Adrenal gland (tissue), 12 donors: Measurements from ENCODE around the gene OPCML. TPM values are rescaled to one million over a fixed set of nuclear protein-coding genes. Genes with fewer than 3 reads are reported as not detected.

Experiments
- DNase-seq, 7 donors: peaks; one replicate each; pipeline ENCODE4 v3.0.0-alpha.2; 2019 to 2020
- H3K27ac ChIP-seq, 5 donors: fragments of 200-600 bp; sonication (generic) in 4 of 5; 1 replicate in 3 of 5; 2 replicates in 2 of 5; pipeline versions ENCODE4 v1.5.1 to v1.8.0; 2016 to 2020; ENCODE audit warnings: mild to moderate bottlenecking in 1 of 5
- H3K27me3 ChIP-seq: fragments of 200-600 bp; 2 replicates; pipeline ENCODE4 v1.8.0; 2021
- H3K36me3 ChIP-seq, 2 donors: fragments of 200-600 bp; replicated peaks in 1 of 2; 1 replicate in 1 of 2; 2 replicates in 1 of 2; pipeline versions ENCODE4 v1.5.1 to v1.8.0; 2018 to 2022
- H3K4me1 ChIP-seq, 2 donors: fragments of 200-600 bp; replicated peaks in 1 of 2; 1 replicate in 1 of 2; 2 replicates in 1 of 2; pipeline versions ENCODE4 v1.5.1 to v1.8.0; 2018 to 2021
- H3K4me3 ChIP-seq, 4 donors: fragments of 200-600 bp; sonication (generic) in 3 of 4; one replicate each; pipeline ENCODE4 v1.5.1; 2016 to 2018
- H3K9me3 ChIP-seq, 3 donors: fragments of 200-600 bp; sonication (generic) in 1 of 3; replicated peaks in 1 of 3; 1 replicate in 2 of 3; 2 replicates in 1 of 3; pipeline versions ENCODE4 v1.5.1 to v1.8.0; 2016 to 2021
- CTCF ChIP-seq, 6 experiments: fragments of 450-650 bp in 4 of 6; fragments of 200-600 bp in 2 of 6; sonication (generic) in 1 of 6; IDR thresholded peaks; 1 replicate in 5 of 6; 2 replicates in 1 of 6; pipeline versions ENCODE4 v1.5.1 to v1.8.0; 2016 to 2021; ENCODE audit warnings: antibody characterized with exemption in 6 of 6, mild to moderate bottlenecking in 2 of 6, moderate library complexity in 1 of 6
- POLR2A ChIP-seq, 2 donors: fragments of 450-650 bp; IDR thresholded peaks; one replicate each; pipeline ENCODE4 v1.6.1; 2017; ENCODE audit warnings: antibody characterized with exemption in 2 of 2, mild to moderate bottlenecking in 2 of 2, moderate library complexity in 1 of 2
- WGBS, 4 donors: extraction: QIAGEN DNeasy Blood & Tissue Kit in 2 of 4; methylation state at CpG; one replicate each; pipeline versions ENCODE4 v1.1.5 to v1.1.7; 2013 to 2017; 5-methylcytosine and 5-hydroxymethylcytosine counted together
- intact Hi-C, 2 donors: fragments of 100-400 bp; cut with DNase I; formaldehyde crosslinking; loops; one replicate each; pipeline versions ENCODE4 v1.14.1 to v1.15.0; 2022 to 2023
- polyA plus RNA-seq, 3 donors: library from polyadenylated mRNA; stranded (reverse); fragments of 200-250 nt in 2 of 3; fragments of 350-450 nt in 1 of 3; fragmentation: Illumina TruSeq in 1 of 3; extraction: RNeasy Lipid Tissue Mini Kit (QIAGEN cat#74804) in 1 of 3; gene quantifications; one replicate each; pipeline ENCODE4 v1.2.3, GENCODE V29; 2013 to 2014
- total RNA-seq, 9 donors: library from RNA; depleted of rRNA in 4 of 9; stranded (reverse); fragments of >200 nt in 4 of 9; fragments of 120-200 nt in 1 of 9; fragmentation: NEBNext Ultra II Directional in 1 of 9; extraction: Animal tissue kit (Norgen Biotek cat#: 25700) in 1 of 9; gene quantifications; one replicate each; pipeline versions ENCODE4 v1.1.0 to v1.2.4, GENCODE V29; 2013 to 2023
- donor health status: healthy with polysubstance abuse.
- donor health status: Bipolar disorder and iron deficiency.
- donor health status: DM: yes; HTN: yes; CAD: no.
- donor health status: DM: no; HTN: no; CAD: no.
- donor health status: DM: no; HTN: no; CAD: no.
- donor health status: DM: yes; HTN: yes; CAD: no.

The OPCML gene
- total and polyA plus RNA-seq, 12 donors, result 0.10 to 5.5 (median 0.72) TPM; not detected in 5

DNA sequence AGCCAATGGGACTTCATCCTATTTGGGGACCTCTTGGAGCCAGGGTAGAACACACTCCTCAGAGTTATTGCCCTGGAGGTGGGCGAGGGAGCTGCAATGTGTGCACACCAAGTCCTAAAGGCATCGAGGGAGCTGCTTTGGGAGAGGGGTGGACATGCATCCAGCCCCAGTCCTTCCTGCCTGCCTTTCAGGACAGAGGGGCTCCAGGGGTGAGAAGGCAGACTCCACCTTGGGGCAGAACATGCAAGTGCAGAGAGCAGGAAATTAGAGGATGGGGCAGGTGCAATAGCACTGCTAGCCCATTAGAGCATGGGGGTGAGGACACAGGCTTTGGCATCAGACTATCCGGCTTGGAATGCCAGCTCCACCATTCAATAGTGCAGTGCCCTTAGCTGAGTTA is 288.5 kb downstream of the OPCML start:
- Histone ChIP-seq H3K9me3 (no peaks in the 10 kb centered on the region), H3K27ac (no peak overlapping the region), H3K27me3 (no peaks in the 10 kb centered on the region), H3K4me1 (no peaks in the 10 kb centered on the region), H3K4me3 (no peak overlapping the region), H3K36me3 (no peaks in the 10 kb centered on the region)
- intact Hi-C loops, result no loop called here
- DNase-seq, result no peak
- 56 to 76% (median 72%) methylated on average over 3 of the region's 3 CpGs for WGBS, 4 donors
- no peak for TF ChIP-seq POLR2A (IDR thresholded peaks at IDR 0.05)
- no peak for TF ChIP-seq CTCF (IDR thresholded peaks at IDR 0.05)

DNA sequence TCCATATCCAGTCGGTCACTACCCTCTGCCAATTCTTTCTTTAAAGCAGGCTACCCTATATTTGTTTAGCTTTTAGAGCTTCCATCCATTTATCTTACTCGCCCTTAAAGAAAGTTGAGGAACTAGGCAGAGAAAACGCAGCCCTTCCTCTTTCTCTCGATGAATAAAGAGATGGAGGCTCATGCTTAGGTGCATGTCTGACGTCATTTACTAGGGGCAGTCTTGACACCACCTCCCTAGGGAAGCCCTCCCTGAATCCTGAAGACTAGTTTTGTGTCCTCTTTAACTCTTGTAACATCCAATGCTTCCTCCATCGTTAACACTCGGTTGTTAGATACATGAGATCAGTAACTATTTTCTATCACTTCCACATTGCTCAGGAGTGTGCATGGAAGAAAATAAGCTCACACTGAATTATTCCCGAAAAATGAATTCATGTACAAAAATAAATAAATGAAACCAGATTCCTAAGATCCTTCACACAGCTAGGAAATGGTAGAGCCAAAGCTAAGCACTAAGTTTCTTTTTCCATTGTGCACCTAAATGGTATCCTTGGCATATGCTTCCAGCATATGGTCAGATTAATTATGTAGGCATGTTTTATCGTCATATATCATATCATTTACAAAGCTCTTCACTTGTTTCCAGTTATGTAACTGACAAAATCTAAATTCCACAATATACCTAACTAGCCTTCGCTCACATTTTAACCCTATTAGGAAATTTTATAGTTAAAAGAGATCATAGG is 291.2 kb downstream of the OPCML start:
- no peaks in the 10 kb centered on the region for H3K9me3 ChIP-seq
- no peak for DNase-seq
- no peak overlapping the region for H3K4me3 ChIP-seq
- WGBS, 4 donors, result 67 to 77% (median 73%) methylated on average over 10 of the region's 10 CpGs
- TF ChIP-seq CTCF (IDR thresholded peaks at IDR 0.05) (no peak), POLR2A (IDR thresholded peaks at IDR 0.05) (no peak)
- H3K27me3 ChIP-seq, result no peaks in the 10 kb centered on the region
- H3K27ac ChIP-seq, result no peak overlapping the region
- no peaks in the 10 kb centered on the region for H3K36me3 ChIP-seq
- intact Hi-C loops, result no loop called here
- H3K4me1 ChIP-seq, result no peaks in the 10 kb centered on the region

- H3K27me3 ChIP-seq, result no peaks in the 10 kb centered on the region
- H3K4me1 ChIP-seq, result no peaks in the 10 kb centered on the region
- no peak for TF ChIP-seq CTCF (IDR thresholded peaks at IDR 0.05)
- no peak for TF ChIP-seq POLR2A (IDR thresholded peaks at IDR 0.05)
- no peaks in the 10 kb centered on the region for H3K36me3 ChIP-seq
- intact Hi-C loops, result no loop called here
- H3K9me3 ChIP-seq, result no peaks in the 10 kb centered on the region
- WGBS, 4 donors, result 83 to 90% (median 87%) methylated on average over 8 of the region's 8 CpGs
- no peak overlapping the region for H3K4me3 ChIP-seq
- no peak for DNase-seq
- no peak overlapping the region for H3K27ac ChIP-seq
These were observed 292.7 kb downstream of the OPCML start for GRCh38 chr11:133239575-133239974.

DNA sequence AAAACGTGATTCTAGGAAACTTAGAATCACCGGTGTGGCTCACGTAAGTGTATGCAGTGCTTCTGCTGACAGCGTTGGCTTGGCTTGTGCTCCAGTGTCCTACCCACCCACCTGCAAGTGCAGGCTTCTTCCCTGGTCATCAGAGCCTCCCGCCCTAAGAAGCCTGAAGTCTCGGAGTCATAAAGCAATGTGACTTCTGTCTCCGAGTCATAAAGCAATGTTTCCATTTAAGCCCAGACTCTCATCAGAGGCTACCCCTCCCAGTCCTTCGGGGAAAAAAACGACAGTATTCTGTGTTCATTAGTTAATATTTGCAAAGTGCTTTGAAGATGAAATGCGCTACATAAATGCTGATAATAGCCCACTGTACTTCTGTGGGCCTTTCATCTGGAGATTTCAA is 293.8 kb downstream of the OPCML start:
- Histone ChIP-seq H3K27ac (no peak overlapping the region), H3K36me3 (no peaks in the 10 kb centered on the region), H3K4me1 (no peaks in the 10 kb centered on the region), H3K4me3 (no peak overlapping the region), H3K27me3 (no peaks in the 10 kb centered on the region), H3K9me3 (no peaks in the 10 kb centered on the region)
- no peak for DNase-seq
- intact Hi-C loops, result no loop called here
- WGBS, 4 donors, result 71 to 75% (median 71%) methylated on average over 10 of the region's 10 CpGs
- TF ChIP-seq POLR2A (IDR thresholded peaks at IDR 0.05) (no peak), CTCF (IDR thresholded peaks at IDR 0.05) (no peak)
